ENCODE results near the gene ITGB7. TPM values are rescaled to one million over a fixed set of nuclear protein-coding genes. Genes with fewer than 3 reads are reported as not detected.

Gene ITGB7
- total RNA-seq, 1 donor from 2014 or later, result not detected

GRCh38 chr12:53214687-53215455 lies 7.8 kb upstream of the ITGB7 start:
- no peaks in the 10 kb centered on the region for H3K36me3 Mint-ChIP-seq (ENCODE audit: unreplicated experiment)
- DNase-seq, result no peak
- peaks cover 19% of the 10 kb centered on the region for H3K27me3 Mint-ChIP-seq (ENCODE audit: unreplicated experiment)
- H3K4me1 Mint-ChIP-seq (ENCODE audit: low read depth, unreplicated experiment), result peaks cover 11% of the 10 kb centered on the region
- TF ChIP-seq CTCF (IDR thresholded peaks at IDR 0.05; ENCODE audit: partially characterized antibody, unreplicated experiment), result no peak
- H3K4me3 Mint-ChIP-seq (ENCODE audit: unreplicated experiment), result no peak overlapping the region
- no peak overlapping the region for H3K27ac Mint-ChIP-seq (ENCODE audit: unreplicated experiment)
- H3K9me3 Mint-ChIP-seq (ENCODE audit: unreplicated experiment), result peaks cover 12% of the 10 kb centered on the region

- Mint-ChIP-seq H3K9me3 (ENCODE audit: unreplicated experiment) (peaks cover 8% of the 10 kb centered on the region), H3K4me3 (ENCODE audit: unreplicated experiment) (no peak overlapping the region), H3K4me1 (ENCODE audit: low read depth, unreplicated experiment) (peaks cover 11% of the 10 kb centered on the region), H3K27ac (ENCODE audit: unreplicated experiment) (no peak overlapping the region), H3K27me3 (ENCODE audit: unreplicated experiment) (peaks cover 14% of the 10 kb centered on the region), H3K36me3 (ENCODE audit: unreplicated experiment) (no peaks in the 10 kb centered on the region)
- TF ChIP-seq CTCF (IDR thresholded peaks at IDR 0.05; ENCODE audit: partially characterized antibody, unreplicated experiment), result no peak
- DNase-seq, result no peak
Measured at GRCh38 chr12:53214221-53214620, 7.2 kb upstream of the ITGB7 start.

GRCh38 chr12:53213348-53213747 lies 6.3 kb upstream of the ITGB7 start:
- peaks cover 8% of the 10 kb centered on the region for H3K9me3 Mint-ChIP-seq (ENCODE audit: unreplicated experiment)
- peak; percentile 94 for TF ChIP-seq CTCF (IDR thresholded peaks at IDR 0.05; ENCODE audit: partially characterized antibody, unreplicated experiment)
- H3K4me1 Mint-ChIP-seq (ENCODE audit: low read depth, unreplicated experiment), result peaks cover 11% of the 10 kb centered on the region
- H3K27ac Mint-ChIP-seq (ENCODE audit: unreplicated experiment), result peak overlapping the region; percentile 52
- peaks cover 12% of the 10 kb centered on the region for H3K27me3 Mint-ChIP-seq (ENCODE audit: unreplicated experiment)
- H3K4me3 Mint-ChIP-seq (ENCODE audit: unreplicated experiment), result peak overlapping the region; percentile 6
- peak; percentile 95 for DNase-seq
- H3K36me3 Mint-ChIP-seq (ENCODE audit: unreplicated experiment), result no peaks in the 10 kb centered on the region

GRCh38 chr12:53212931-53213330 lies 5.9 kb upstream of the ITGB7 start:
- H3K27ac Mint-ChIP-seq (ENCODE audit: unreplicated experiment), result no peak overlapping the region

More at GRCh38 chr12:53212931-53213330, 5.9 kb upstream of the ITGB7 start:
- no peak for DNase-seq
- Mint-ChIP-seq H3K9me3 (ENCODE audit: unreplicated experiment) (peaks cover 8% of the 10 kb centered on the region), H3K4me1 (ENCODE audit: low read depth, unreplicated experiment) (peaks cover 11% of the 10 kb centered on the region), H3K36me3 (ENCODE audit: unreplicated experiment) (no peaks in the 10 kb centered on the region), H3K27me3 (ENCODE audit: unreplicated experiment) (peaks cover 13% of the 10 kb centered on the region), H3K4me3 (ENCODE audit: unreplicated experiment) (no peak overlapping the region)
- no peak for TF ChIP-seq CTCF (IDR thresholded peaks at IDR 0.05; ENCODE audit: partially characterized antibody, unreplicated experiment)
